Activated naive CD8-positive, alpha-beta T cell treated with anti-CD3 and anti-CD28 coated beads, Interleukin-2, amount 50 U/mL, for 24 hours (primary cell): ENCODE results near the gene EPHB6.

ENCODE experiments used
- ATAC-seq: fragments of 150-1000 bp; cut with Tn5 transposase; one replicate; pipeline ENCODE4 v1.10.0; 2021
- DNase-seq: peaks from one replicate; pipeline ENCODE4 v3.0.0; 2021
- H3K27ac Mint-ChIP-seq: one replicate; pipeline ENCODE4 v1.8.0; 2021; ENCODE audit warnings: mild to moderate bottlenecking, mixed read lengths
- H3K27me3 Mint-ChIP-seq: one replicate; pipeline ENCODE4 v1.8.0; 2021; ENCODE audit warnings: mixed read lengths
- H3K36me3 Mint-ChIP-seq: one replicate; pipeline ENCODE4 v1.8.0; 2021; ENCODE audit warnings: low read depth, mixed read lengths
- H3K4me1 Mint-ChIP-seq: one replicate; pipeline ENCODE4 v1.8.0; 2021; ENCODE audit warnings: mixed read lengths
- H3K4me3 Mint-ChIP-seq: one replicate; pipeline ENCODE4 v1.8.0; 2021; ENCODE audit warnings: mild to moderate bottlenecking, moderate library complexity, mixed read lengths
- H3K9me3 Mint-ChIP-seq: one replicate; pipeline ENCODE4 v1.8.0; 2021; ENCODE audit warnings: mixed read lengths

The EPHB6 gene

DNA sequence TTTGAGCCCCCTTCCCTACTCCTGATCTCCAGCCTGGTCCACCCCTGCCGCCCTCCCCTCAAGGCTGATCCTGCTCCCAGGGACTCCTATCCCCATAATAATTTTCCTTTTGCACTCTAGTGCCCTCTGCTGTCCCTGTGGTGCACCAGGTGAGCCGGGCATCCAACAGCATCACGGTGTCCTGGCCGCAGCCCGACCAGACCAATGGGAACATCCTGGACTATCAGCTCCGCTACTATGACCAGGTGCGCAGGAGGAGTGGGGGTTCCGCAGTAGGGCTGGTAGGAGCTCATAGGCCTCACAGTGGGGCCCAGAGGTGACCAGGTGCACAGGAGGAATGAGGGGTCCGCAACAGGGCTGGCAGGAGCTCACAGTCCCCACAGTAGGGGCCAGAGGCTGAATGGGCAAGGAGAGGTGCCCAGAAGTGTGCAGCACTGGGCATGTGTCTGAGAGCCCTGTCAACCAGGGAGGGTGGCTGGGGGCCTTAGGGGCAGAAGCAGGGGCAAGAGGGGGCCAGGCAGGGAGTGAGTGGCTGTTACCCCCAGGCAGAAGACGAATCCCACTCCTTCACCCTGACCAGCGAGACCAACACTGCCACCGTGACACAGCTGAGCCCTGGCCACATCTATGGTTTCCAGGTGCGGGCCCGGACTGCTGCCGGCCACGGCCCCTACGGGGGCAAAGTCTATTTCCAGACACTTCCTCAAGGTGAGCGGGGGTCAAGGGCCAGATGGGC, 11.7 kb downstream of the EPHB6 start:
- H3K4me3 Mint-ChIP-seq, result no peak overlapping the region
- H3K27me3 Mint-ChIP-seq, result no peaks in the 10 kb centered on the region
- no peak overlapping the region for H3K27ac Mint-ChIP-seq
- no peaks in the 10 kb centered on the region for H3K36me3 Mint-ChIP-seq
- peak; percentile 19 for DNase-seq
- H3K4me1 Mint-ChIP-seq, result no peaks in the 10 kb centered on the region
- ATAC-seq, result no peak
- no peaks in the 10 kb centered on the region for H3K9me3 Mint-ChIP-seq

DNA sequence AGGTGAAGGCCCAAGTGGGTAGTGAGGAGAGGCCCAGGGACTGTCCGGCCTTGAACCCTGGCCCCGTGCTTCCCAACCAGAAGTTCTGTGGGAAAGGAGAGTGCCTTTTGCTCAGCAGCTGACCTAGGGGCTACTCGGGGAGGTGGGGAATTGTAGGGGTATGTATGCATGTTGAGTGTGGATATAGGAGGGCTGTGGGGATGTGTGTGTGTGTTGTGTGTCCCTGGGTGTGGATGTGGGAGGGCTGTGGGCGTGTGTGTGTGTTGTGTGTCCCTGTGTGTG, 12.2 kb downstream of the EPHB6 start:
- ATAC-seq (no peak), DNase-seq (no peak)
- Mint-ChIP-seq H3K36me3 (no peaks in the 10 kb centered on the region), H3K27ac (no peak overlapping the region), H3K4me1 (no peaks in the 10 kb centered on the region), H3K27me3 (no peaks in the 10 kb centered on the region), H3K9me3 (no peaks in the 10 kb centered on the region), H3K4me3 (no peak overlapping the region)

GRCh38 chr7:142867398-142868187, 12.7 kb downstream of the EPHB6 start:
- no peak for DNase-seq
- H3K4me3 Mint-ChIP-seq, result no peak overlapping the region
- no peaks in the 10 kb centered on the region for H3K4me1 Mint-ChIP-seq
- H3K36me3 Mint-ChIP-seq, result no peaks in the 10 kb centered on the region
- H3K27me3 Mint-ChIP-seq, result no peaks in the 10 kb centered on the region
- no peaks in the 10 kb centered on the region for H3K9me3 Mint-ChIP-seq
- H3K27ac Mint-ChIP-seq, result no peak overlapping the region
- no peak for ATAC-seq

DNA sequence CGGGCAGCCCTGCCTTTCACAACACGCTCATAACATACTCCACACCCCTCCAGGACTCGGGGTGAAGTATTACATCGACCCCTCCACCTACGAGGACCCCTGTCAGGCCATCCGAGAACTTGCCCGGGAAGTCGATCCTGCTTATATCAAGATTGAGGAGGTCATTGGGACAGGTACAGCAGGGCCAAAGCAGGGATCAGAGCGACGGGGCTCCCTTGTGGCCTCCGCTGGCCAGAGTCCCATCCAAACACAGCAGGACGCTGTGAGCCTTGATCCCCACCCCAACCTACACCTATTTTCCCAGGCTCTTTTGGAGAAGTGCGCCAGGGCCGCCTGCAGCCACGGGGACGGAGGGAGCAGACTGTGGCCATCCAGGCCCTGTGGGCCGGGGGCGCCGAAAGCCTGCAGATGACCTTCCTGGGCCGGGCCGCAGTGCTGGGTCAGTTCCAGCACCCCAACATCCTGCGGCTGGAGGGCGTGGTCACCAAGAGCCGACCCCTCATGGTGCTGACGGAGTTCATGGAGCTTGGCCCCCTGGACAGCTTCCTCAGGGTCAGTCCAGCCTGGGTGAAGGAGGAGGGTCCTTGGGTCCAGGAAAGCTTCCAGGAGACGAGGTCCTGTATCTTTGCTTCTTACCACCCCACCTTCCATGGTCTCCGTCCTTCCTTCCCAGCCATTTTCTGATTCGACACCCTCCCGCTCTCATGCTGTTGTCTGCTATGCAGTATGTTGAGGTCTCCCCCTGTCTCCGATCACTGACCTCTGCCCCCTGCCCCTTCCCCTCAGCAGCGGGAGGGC, 13.5 kb downstream of the EPHB6 start:
- Mint-ChIP-seq H3K27me3 (no peaks in the 10 kb centered on the region), H3K9me3 (no peaks in the 10 kb centered on the region), H3K27ac (no peak overlapping the region), H3K4me1 (no peaks in the 10 kb centered on the region), H3K36me3 (no peaks in the 10 kb centered on the region), H3K4me3 (no peak overlapping the region)
- DNase-seq (no peak), ATAC-seq (no peak)

DNA sequence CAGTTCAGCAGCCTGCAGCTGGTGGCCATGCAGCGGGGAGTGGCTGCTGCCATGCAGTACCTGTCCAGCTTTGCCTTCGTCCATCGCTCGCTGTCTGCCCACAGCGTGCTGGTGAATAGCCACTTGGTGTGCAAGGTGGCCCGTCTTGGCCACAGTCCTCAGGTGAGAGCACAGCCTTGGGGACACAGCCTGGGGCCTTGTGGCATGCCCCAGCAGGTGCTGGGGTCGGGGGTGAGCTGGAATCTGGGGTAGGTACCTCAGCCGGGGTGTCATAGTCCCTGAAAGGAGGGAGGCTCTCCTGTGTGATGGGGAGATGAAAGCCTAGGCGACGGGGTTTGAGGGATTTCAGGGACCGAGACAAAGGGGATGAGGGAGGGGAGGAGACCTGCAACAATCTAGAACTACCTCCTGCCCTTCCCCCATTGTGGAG, 14.1 kb downstream of the EPHB6 start:
- Mint-ChIP-seq H3K4me3 (no peak overlapping the region), H3K36me3 (no peaks in the 10 kb centered on the region), H3K4me1 (no peaks in the 10 kb centered on the region), H3K9me3 (no peaks in the 10 kb centered on the region), H3K27ac (no peak overlapping the region), H3K27me3 (no peaks in the 10 kb centered on the region)
- ATAC-seq (no peak), DNase-seq (no peak)

DNA sequence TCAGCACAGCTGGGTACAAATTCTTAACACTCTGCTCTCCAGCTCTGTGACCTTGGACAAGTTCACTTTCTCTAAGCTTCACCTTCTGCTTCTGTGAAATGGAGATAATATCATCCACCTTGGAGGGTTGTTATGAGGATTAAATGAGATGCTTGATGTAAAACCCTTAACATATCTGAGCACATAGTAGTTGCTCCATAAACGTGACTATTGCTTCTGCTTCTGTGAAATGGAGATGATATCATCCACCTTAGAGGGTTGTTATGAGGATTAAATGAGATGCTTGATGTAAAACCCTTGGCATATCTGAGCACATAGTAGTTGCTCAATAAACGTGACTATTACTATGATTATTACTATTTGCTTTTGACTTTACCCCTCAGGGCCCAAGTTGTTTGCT, 14.6 kb downstream of the EPHB6 start:
- H3K4me1 Mint-ChIP-seq, result no peaks in the 10 kb centered on the region
- no peak overlapping the region for H3K4me3 Mint-ChIP-seq
- H3K27me3 Mint-ChIP-seq, result no peaks in the 10 kb centered on the region
- H3K27ac Mint-ChIP-seq, result no peak overlapping the region
- H3K9me3 Mint-ChIP-seq, result no peaks in the 10 kb centered on the region
- no peak for ATAC-seq
- H3K36me3 Mint-ChIP-seq, result no peaks in the 10 kb centered on the region
- no peak for DNase-seq

- no peak overlapping the region for H3K27ac Mint-ChIP-seq
- no peaks in the 10 kb centered on the region for H3K27me3 Mint-ChIP-seq
- no peaks in the 10 kb centered on the region for H3K4me1 Mint-ChIP-seq
- no peak for ATAC-seq
- no peaks in the 10 kb centered on the region for H3K36me3 Mint-ChIP-seq
- H3K9me3 Mint-ChIP-seq, result no peaks in the 10 kb centered on the region
- no peak overlapping the region for H3K4me3 Mint-ChIP-seq
- DNase-seq, result no peak
Measured at GRCh38 chr7:142870147-142870559, 15.3 kb downstream of the EPHB6 start.

GRCh38 chr7:142870566-142871259, 15.8 kb downstream of the EPHB6 start:
- DNase-seq (no peak), ATAC-seq (no peak)
- no peaks in the 10 kb centered on the region for H3K36me3 Mint-ChIP-seq
- H3K9me3 Mint-ChIP-seq, result no peaks in the 10 kb centered on the region
- H3K27me3 Mint-ChIP-seq, result no peaks in the 10 kb centered on the region
- no peaks in the 10 kb centered on the region for H3K4me1 Mint-ChIP-seq
- H3K27ac Mint-ChIP-seq, result no peak overlapping the region
- H3K4me3 Mint-ChIP-seq, result no peak overlapping the region

DNA sequence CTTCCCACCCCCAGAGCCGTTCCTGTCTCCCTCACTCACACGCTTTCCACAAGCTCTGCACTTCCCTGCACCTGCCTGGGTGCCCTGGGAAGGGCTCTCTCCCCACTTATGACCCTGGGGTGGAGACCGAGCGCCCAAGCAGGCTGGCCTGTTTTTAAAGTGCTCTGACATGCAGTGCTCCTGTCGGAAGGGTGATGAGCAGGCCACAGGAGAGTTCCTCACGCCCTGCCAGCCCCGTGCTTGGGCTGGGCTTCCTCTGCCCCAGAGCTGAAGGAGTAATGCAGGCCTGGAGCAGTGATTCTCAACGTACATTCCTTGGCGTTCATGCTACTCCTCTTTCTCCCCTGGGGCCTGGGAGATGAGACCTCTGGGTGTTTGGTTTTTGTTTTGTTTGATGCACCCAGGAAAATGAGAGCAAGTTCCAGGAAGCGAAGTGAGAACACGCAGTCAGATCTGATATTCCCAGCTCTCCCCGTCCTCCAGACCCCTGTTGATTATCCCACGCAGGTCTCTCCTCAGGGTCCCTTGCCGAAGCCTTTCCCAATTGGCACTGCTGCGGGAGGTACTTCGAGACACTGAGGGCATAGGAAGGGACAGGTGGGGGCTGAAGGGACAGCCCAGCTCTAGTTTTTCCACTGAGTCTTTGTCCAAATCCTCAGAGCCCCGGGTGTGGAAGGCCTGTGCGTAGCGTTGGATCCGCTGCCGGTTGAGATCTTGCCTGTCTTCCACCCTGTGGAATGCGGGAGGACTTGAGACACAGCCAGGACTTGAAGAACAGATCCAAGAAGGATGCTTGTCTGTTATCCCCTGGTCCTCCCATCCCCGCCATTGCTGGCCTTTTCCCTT, 16.6 kb downstream of the EPHB6 start:
- ATAC-seq, result no peak
- H3K4me1 Mint-ChIP-seq, result no peaks in the 10 kb centered on the region
- H3K27ac Mint-ChIP-seq, result no peak overlapping the region
- H3K27me3 Mint-ChIP-seq, result no peaks in the 10 kb centered on the region
- DNase-seq, result no peak
- H3K36me3 Mint-ChIP-seq, result no peaks in the 10 kb centered on the region
- no peak overlapping the region for H3K4me3 Mint-ChIP-seq
- no peaks in the 10 kb centered on the region for H3K9me3 Mint-ChIP-seq

DNA sequence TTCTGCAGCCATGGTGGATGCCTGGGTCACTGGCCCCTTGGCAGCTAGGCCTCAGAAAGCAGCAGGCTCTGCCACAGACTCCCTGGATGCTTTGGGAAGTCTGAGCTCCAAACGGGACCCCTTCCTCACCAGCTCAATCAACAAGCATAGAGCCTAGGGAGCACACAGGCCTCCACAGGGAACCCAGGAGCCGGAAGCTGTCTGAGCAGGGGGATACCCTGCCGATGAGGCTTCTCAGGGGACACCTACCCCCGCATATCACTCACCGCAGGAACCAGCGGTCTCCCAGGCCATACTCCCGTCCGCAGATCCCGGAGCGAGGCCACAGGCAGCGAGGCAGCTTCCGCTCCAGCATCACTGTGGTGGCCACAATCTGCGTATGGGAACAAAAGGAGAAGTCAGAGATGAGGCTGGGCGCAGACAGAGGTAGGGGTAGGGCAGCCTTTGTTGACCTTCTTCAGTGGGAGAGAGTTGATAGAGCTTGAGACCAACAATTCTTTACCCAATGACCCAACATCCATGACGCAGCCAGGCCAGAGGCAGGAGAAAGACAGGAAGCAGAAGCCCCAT, 17.3 kb downstream of the EPHB6 start:
- Mint-ChIP-seq H3K27ac (no peak overlapping the region), H3K4me1 (no peaks in the 10 kb centered on the region), H3K4me3 (no peak overlapping the region), H3K36me3 (no peaks in the 10 kb centered on the region), H3K27me3 (no peaks in the 10 kb centered on the region), H3K9me3 (no peaks in the 10 kb centered on the region)
- ATAC-seq (no peak), DNase-seq (no peak)

DNA sequence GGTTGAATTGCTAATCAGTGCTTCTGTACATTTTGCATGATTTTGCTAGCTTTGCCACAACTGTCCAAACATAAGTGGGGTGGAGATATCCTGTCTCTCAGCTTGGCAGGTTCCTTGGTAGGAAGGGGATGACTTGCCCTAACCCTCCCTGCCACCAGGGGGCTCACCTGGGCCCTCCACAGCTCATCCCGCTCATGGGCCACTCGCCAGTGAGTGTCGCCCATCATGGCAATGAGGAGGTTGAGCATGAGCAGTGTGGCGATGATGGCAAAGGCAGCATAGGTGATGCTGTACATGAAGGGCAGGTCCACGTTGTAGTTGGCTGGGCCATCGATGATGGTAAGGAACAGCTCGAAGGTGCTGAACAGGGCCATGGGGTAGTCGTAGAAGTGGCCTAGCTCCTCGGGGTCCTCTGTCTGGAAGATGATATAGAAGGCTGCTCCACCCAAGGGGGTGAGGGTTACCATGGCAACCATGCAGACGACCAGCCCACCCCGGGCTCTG, 18.5 kb downstream of the EPHB6 start:
- no peak overlapping the region for H3K27ac Mint-ChIP-seq
- H3K4me3 Mint-ChIP-seq, result no peak overlapping the region
- ATAC-seq, result peak; percentile 35
- H3K4me1 Mint-ChIP-seq, result no peaks in the 10 kb centered on the region
- no peaks in the 10 kb centered on the region for H3K9me3 Mint-ChIP-seq
- no peaks in the 10 kb centered on the region for H3K36me3 Mint-ChIP-seq
- peak; percentile 53 for DNase-seq
- no peaks in the 10 kb centered on the region for H3K27me3 Mint-ChIP-seq

- DNase-seq (no peak), ATAC-seq (no peak)
- Mint-ChIP-seq H3K9me3 (no peaks in the 10 kb centered on the region), H3K4me3 (no peak overlapping the region), H3K27me3 (no peaks in the 10 kb centered on the region), H3K36me3 (no peaks in the 10 kb centered on the region), H3K4me1 (no peaks in the 10 kb centered on the region), H3K27ac (peak overlapping the region; percentile 3)
Measured at GRCh38 chr7:142873871-142874270, 19.0 kb downstream of the EPHB6 start.

- H3K27me3 Mint-ChIP-seq, result no peaks in the 10 kb centered on the region
- DNase-seq (no peak), ATAC-seq (no peak)
- no peaks in the 10 kb centered on the region for H3K9me3 Mint-ChIP-seq
- no peaks in the 10 kb centered on the region for H3K36me3 Mint-ChIP-seq
- no peak overlapping the region for H3K4me3 Mint-ChIP-seq
- H3K4me1 Mint-ChIP-seq, result no peaks in the 10 kb centered on the region
- H3K27ac Mint-ChIP-seq, result no peak overlapping the region
Measured at GRCh38 chr7:142874409-142874808, 19.5 kb downstream of the EPHB6 start.
